Adrenal gland (tissue), 12 donors: ENCODE data around the gene DZIP3. TPM values are rescaled to one million over a fixed set of nuclear protein-coding genes. Genes with fewer than 3 reads are reported as not detected.

Source experiments
- DNase-seq, 7 donors: peaks; one replicate each; pipeline ENCODE4 v3.0.0-alpha.2; 2019 to 2020
- H3K27ac ChIP-seq, 5 donors: fragments of 200-600 bp; sonication (generic) in 4 of 5; 1 replicate in 3 of 5; 2 replicates in 2 of 5; pipeline versions ENCODE4 v1.5.1 to v1.8.0; 2016 to 2020; ENCODE audit warnings: mild to moderate bottlenecking in 1 of 5
- H3K27me3 ChIP-seq: fragments of 200-600 bp; 2 replicates; pipeline ENCODE4 v1.8.0; 2021
- H3K36me3 ChIP-seq, 2 donors: fragments of 200-600 bp; replicated peaks in 1 of 2; 1 replicate in 1 of 2; 2 replicates in 1 of 2; pipeline versions ENCODE4 v1.5.1 to v1.8.0; 2018 to 2022
- H3K4me1 ChIP-seq, 2 donors: fragments of 200-600 bp; replicated peaks in 1 of 2; 1 replicate in 1 of 2; 2 replicates in 1 of 2; pipeline versions ENCODE4 v1.5.1 to v1.8.0; 2018 to 2021
- H3K4me3 ChIP-seq, 4 donors: fragments of 200-600 bp; sonication (generic) in 3 of 4; one replicate each; pipeline ENCODE4 v1.5.1; 2016 to 2018
- H3K9me3 ChIP-seq, 3 donors: fragments of 200-600 bp; sonication (generic) in 1 of 3; replicated peaks in 1 of 3; 1 replicate in 2 of 3; 2 replicates in 1 of 3; pipeline versions ENCODE4 v1.5.1 to v1.8.0; 2016 to 2021
- CTCF ChIP-seq, 6 experiments: fragments of 450-650 bp in 4 of 6; fragments of 200-600 bp in 2 of 6; sonication (generic) in 1 of 6; IDR thresholded peaks; 1 replicate in 5 of 6; 2 replicates in 1 of 6; pipeline versions ENCODE4 v1.5.1 to v1.8.0; 2016 to 2021; ENCODE audit warnings: antibody characterized with exemption in 6 of 6, mild to moderate bottlenecking in 2 of 6, moderate library complexity in 1 of 6
- POLR2A ChIP-seq, 2 donors: fragments of 450-650 bp; IDR thresholded peaks; one replicate each; pipeline ENCODE4 v1.6.1; 2017; ENCODE audit warnings: antibody characterized with exemption in 2 of 2, mild to moderate bottlenecking in 2 of 2, moderate library complexity in 1 of 2
- WGBS, 4 donors: extraction: QIAGEN DNeasy Blood & Tissue Kit in 2 of 4; methylation state at CpG; one replicate each; pipeline versions ENCODE4 v1.1.5 to v1.1.7; 2013 to 2017; 5-methylcytosine and 5-hydroxymethylcytosine counted together
- intact Hi-C, 2 donors: fragments of 100-400 bp; cut with DNase I; formaldehyde crosslinking; loops; one replicate each; pipeline versions ENCODE4 v1.14.1 to v1.15.0; 2022 to 2023
- polyA plus RNA-seq, 3 donors: library from polyadenylated mRNA; stranded (reverse); fragments of 200-250 nt in 2 of 3; fragments of 350-450 nt in 1 of 3; fragmentation: Illumina TruSeq in 1 of 3; extraction: RNeasy Lipid Tissue Mini Kit (QIAGEN cat#74804) in 1 of 3; gene quantifications; one replicate each; pipeline ENCODE4 v1.2.3, GENCODE V29; 2013 to 2014
- total RNA-seq, 9 donors: library from RNA; depleted of rRNA in 4 of 9; stranded (reverse); fragments of >200 nt in 4 of 9; fragments of 120-200 nt in 1 of 9; fragmentation: NEBNext Ultra II Directional in 1 of 9; extraction: Animal tissue kit (Norgen Biotek cat#: 25700) in 1 of 9; gene quantifications; one replicate each; pipeline versions ENCODE4 v1.1.0 to v1.2.4, GENCODE V29; 2013 to 2023
- donor health status: healthy with polysubstance abuse.
- donor health status: Bipolar disorder and iron deficiency.
- donor health status: DM: yes; HTN: yes; CAD: no.
- donor health status: DM: no; HTN: no; CAD: no.
- donor health status: DM: no; HTN: no; CAD: no.
- donor health status: DM: yes; HTN: yes; CAD: no.

Gene DZIP3
- total and polyA plus RNA-seq, 12 donors, result 8.9 to 39.3 (median 14.7) TPM

GRCh38 chr3:108705045-108705444, 115.5 kb downstream of the DZIP3 start:
- no peak overlapping the region for H3K4me3 ChIP-seq
- H3K27me3 ChIP-seq, result no peaks in the 10 kb centered on the region
- H3K27ac ChIP-seq, result no peak overlapping the region
- no peaks in the 10 kb centered on the region for H3K4me1 ChIP-seq
- no peaks in the 10 kb centered on the region for H3K36me3 ChIP-seq
- no peak for DNase-seq
- no peak for TF ChIP-seq CTCF (IDR thresholded peaks at IDR 0.05)
- TF ChIP-seq POLR2A (IDR thresholded peaks at IDR 0.05), result no peak
- H3K9me3 ChIP-seq, result peaks cover 0 to 5% (median 4%) of the 10 kb centered on the region in 3 donors
- intact Hi-C loops, result no loop called here
- WGBS, 4 donors, result 88 to 100% (median 93%) methylated on average over 1 of the region's 1 CpG

GRCh38 chr3:108713009-108713516, 123.5 kb downstream of the DZIP3 start:
- Histone ChIP-seq H3K9me3 (no peaks in the 10 kb centered on the region), H3K27ac (no peak overlapping the region), H3K27me3 (no peaks in the 10 kb centered on the region), H3K36me3 (no peaks in the 10 kb centered on the region), H3K4me1 (no peaks in the 10 kb centered on the region), H3K4me3 (no peak overlapping the region)
- DNase-seq, result no peak
- intact Hi-C loops, result no loop called here
- TF ChIP-seq POLR2A (IDR thresholded peaks at IDR 0.05), result no peak
- TF ChIP-seq CTCF (IDR thresholded peaks at IDR 0.05), result no peak
- 67 to 69% (median 68%) methylated on average over 5 of the region's 5 CpGs for WGBS, 4 donors

- Histone ChIP-seq H3K4me3 (no peak overlapping the region), H3K27me3 (no peaks in the 10 kb centered on the region), H3K4me1 (no peaks in the 10 kb centered on the region), H3K36me3 (no peaks in the 10 kb centered on the region), H3K27ac (no peak overlapping the region), H3K9me3 (no peaks in the 10 kb centered on the region)
- no peak for DNase-seq
- intact Hi-C loops, result no loop called here
- WGBS, 4 donors, result 52 to 67% (median 59%) methylated on average over 3 of the region's 3 CpGs
- TF ChIP-seq CTCF (IDR thresholded peaks at IDR 0.05) (no peak), POLR2A (IDR thresholded peaks at IDR 0.05) (no peak)
Measured at GRCh38 chr3:108713816-108714215, 124.3 kb downstream of the DZIP3 start.

- intact Hi-C loops, result no loop called here
- no peak for DNase-seq
- Histone ChIP-seq H3K4me1 (no peaks in the 10 kb centered on the region), H3K36me3 (no peaks in the 10 kb centered on the region), H3K4me3 (no peak overlapping the region), H3K9me3 (no peaks in the 10 kb centered on the region), H3K27ac (no peak overlapping the region), H3K27me3 (no peaks in the 10 kb centered on the region)
- 45 to 55% (median 50%) methylated on average over 2 of the region's 2 CpGs for WGBS, 4 donors
- TF ChIP-seq CTCF (IDR thresholded peaks at IDR 0.05) (no peak), POLR2A (IDR thresholded peaks at IDR 0.05) (no peak)
Measured at GRCh38 chr3:108718454-108718853, 128.9 kb downstream of the DZIP3 start.
